Activated T-helper 9 cell treated with anti-CD3 and anti-CD28 coated beads, Interleukin-2, amount 50 U/mL, for 16 hours (primary cell): ENCODE measurements around the gene CISD3.

ENCODE experiments used
- DNase-seq: peaks from one replicate; pipeline ENCODE4 v3.0.0-alpha.2; 2020; ENCODE audit warnings: low read depth

CISD3 gene

GRCh38 chr17:38728290-38728831 is 1.8 kb upstream of the CISD3 start:
- DNase-seq = peak; percentile 46

- no peak for DNase-seq
Measured at GRCh38 chr17:38729368-38729885, 714 bp upstream of the CISD3 start.

GRCh38 chr17:38730526-38731379 is 612 bp downstream of the CISD3 start:
- no peak for DNase-seq

- no peak for DNase-seq
Measured at GRCh38 chr17:38731526-38732294, 1.6 kb downstream of the CISD3 start.

GRCh38 chr17:38732376-38733281 is 2.5 kb downstream of the CISD3 start:
- DNase-seq = no peak

- DNase-seq = no peak
Measured at GRCh38 chr17:38733282-38733981, 3.3 kb downstream of the CISD3 start.

GRCh38 chr17:38733982-38734973 is 4.1 kb downstream of the CISD3 start:
- DNase-seq = no peak

GRCh38 chr17:38735161-38735997 is 5.2 kb downstream of the CISD3 start:
- DNase-seq = peak; percentile 67

GRCh38 chr17:38738007-38738662 is 8.0 kb downstream of the CISD3 start:
- DNase-seq = no peak

- no peak for DNase-seq
Measured at GRCh38 chr17:38738686-38739085, 8.5 kb downstream of the CISD3 start.

- no peak for DNase-seq
Measured at GRCh38 chr17:38739305-38739704, 9.2 kb downstream of the CISD3 start.

- no peak for DNase-seq
Measured at GRCh38 chr17:38740044-38740443, 9.9 kb downstream of the CISD3 start.

GRCh38 chr17:38740806-38741205 is 10.7 kb downstream of the CISD3 start:
- DNase-seq = no peak

GRCh38 chr17:38741461-38741860 is 11.3 kb downstream of the CISD3 start:
- no peak for DNase-seq

- DNase-seq = no peak
Measured at GRCh38 chr17:38741921-38742410, 11.8 kb downstream of the CISD3 start.

- DNase-seq = no peak
Measured at GRCh38 chr17:38742411-38743308, 12.5 kb downstream of the CISD3 start.

GRCh38 chr17:38743556-38744171 is 13.5 kb downstream of the CISD3 start:
- no peak for DNase-seq
